AG08395 (cell line): ENCODE data around the gene IFI30.

ENCODE experiments used
- DNase-seq: peaks from one replicate; pipeline ENCODE4 v3.0.0; 2012; ENCODE audit warnings: mixed read lengths, low spot score

Gene IFI30

GRCh38 chr19:18171605-18172327 lies 1.8 kb upstream of the IFI30 start:
- no peak for DNase-seq

DNA sequence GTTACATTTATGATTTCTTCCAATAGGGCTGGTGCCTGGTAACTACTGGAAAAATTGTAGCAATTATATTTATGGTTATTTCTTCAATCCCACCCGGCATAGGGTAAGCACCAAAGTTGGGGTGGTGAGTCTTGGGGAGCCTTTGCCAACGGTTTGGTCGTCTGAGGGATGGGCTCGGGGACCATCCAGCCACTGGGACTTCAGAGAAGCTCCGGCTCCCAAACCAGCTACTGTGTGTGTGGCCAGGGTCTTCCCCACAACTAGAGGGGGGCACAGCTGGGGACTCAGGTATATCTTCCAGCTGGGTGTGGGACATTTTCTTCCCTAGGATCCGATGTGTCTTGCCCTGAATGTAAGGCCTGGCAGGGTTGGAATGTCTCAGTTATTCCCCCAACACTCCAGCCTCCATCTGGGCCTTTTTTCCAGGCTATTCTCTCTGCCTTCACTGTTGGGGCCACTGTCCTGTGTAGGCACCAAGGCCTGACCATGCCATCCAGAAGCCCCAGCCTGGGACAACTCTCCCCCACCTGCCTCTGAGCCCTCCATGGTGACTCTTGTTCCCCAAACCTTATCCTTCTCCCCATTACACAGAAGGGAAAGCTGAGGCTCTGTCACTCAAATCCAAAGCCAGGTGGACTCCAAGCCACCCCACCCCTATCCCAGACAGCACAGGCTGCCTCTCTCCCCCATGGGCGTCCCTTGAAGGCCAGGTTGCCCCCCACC lies 1.1 kb upstream of the IFI30 start:
- DNase-seq, result no peak

GRCh38 chr19:18173054-18173571 lies 500 bp upstream of the IFI30 start:
- DNase-seq, result peak; percentile 50

GRCh38 chr19:18174983-18175382 lies 1.4 kb downstream of the IFI30 start:
- no peak for DNase-seq

- no peak for DNase-seq
Observed at GRCh38 chr19:18176367-18177310, 3.0 kb downstream of the IFI30 start.

- no peak for DNase-seq
Observed at GRCh38 chr19:18179957-18180356, 6.3 kb downstream of the IFI30 start.

- no peak for DNase-seq
Observed at GRCh38 chr19:18183529-18183928, 9.9 kb downstream of the IFI30 start.

- DNase-seq, result no peak
Observed at GRCh38 chr19:18185538-18185937, 11.9 kb downstream of the IFI30 start.

- no peak for DNase-seq
Observed at GRCh38 chr19:18190278-18190677, 16.7 kb downstream of the IFI30 start.

DNA sequence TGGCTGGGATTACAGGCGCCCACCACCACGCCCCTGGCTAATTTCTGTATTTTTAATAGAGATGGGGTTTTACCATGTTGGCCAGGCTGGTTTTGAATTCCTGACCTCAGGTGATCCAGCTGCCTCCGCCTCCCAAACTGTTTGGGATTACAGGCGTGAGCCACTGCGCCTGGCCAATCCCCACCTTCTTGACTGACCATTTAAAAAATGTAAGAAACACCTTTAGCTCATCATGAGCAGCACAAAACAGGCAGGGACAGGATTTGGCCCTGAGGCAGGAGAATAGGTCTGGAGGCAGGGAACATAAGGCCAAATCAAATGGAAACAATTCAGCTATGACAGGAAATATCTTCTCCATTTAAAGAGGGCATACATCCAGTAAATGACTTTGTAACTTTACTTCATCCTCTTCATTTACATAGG lies 18.0 kb downstream of the IFI30 start:
- no peak for DNase-seq

- peak; percentile 98 for DNase-seq
Observed at GRCh38 chr19:18192673-18193387, 19.2 kb downstream of the IFI30 start, which contains the start of gene MPV17L2. Gene MPV17L2, plus strand, starts transcription at chr19:18193218. Its CDS starts 64 bp downstream, at chr19:18193282.

DNA sequence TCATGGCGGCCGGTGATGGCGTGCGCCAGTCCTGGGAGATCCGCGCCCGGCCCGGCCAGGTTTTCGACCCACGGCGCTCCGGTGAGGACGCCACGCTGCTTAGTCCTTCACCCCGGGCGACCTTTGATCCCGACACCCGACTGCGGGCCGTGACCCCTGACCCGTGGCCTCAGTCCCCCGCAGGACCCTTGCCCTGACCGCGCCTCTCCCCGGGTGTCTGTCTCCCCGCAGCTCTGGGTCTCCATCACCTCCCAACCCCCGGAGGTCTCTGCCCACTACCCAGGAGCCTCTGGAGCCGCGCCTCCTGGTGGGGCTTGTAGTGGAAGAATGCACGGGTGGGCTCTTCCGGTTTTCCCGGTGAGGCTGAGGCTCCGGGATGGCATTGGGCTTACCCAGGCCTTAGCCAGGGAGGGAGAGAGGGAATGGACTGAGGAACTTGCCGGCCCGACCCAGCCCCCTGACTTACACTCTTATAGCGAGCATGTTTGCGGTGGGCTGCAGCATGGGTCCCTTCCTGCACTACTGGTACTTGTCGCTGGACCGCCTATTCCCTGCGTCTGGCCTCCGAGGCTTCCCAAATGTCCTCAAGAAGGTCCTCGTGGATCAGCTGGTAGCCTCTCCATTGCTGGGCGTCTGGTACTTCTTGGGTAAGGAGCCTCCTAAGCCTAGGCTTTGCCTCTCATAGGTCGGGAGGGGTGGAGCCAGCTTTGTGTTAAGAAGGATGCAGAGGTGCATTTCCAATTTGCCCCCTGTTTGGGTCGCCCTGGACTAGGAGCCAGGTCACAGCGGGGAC lies 20.0 kb downstream of the IFI30 start:
- no peak for DNase-seq

GRCh38 chr19:18194181-18194530 lies 20.5 kb downstream of the IFI30 start:
- DNase-seq, result no peak

- DNase-seq, result no peak
Observed at GRCh38 chr19:18194554-18195238, 21.1 kb downstream of the IFI30 start.

- DNase-seq, result no peak
Observed at GRCh38 chr19:18196511-18196845, 22.9 kb downstream of the IFI30 start.

GRCh38 chr19:18197306-18197705 lies 23.7 kb downstream of the IFI30 start:
- no peak for DNase-seq

DNA sequence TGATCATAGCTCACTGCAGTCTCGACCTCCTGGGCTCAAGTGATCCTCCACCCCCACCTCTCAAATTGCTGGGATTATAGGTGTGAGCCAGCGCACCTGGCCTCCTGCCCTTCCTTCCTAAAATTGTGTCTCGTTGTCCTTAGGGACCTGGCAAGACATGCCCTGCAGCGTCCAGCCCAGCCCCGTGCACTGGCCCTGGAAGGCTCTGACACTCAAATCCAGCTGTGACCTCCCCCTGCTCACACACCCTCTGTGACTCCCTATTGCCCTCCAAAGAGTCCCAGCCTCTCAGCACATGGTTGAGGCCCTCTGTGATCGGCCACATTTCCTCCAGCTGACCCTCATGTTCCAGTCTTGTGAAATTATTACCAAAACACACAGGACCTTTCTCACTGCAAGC lies 24.3 kb downstream of the IFI30 start:
- no peak for DNase-seq

GRCh38 chr19:18198374-18198773 lies 24.8 kb downstream of the IFI30 start:
- no peak for DNase-seq

GRCh38 chr19:18202397-18202777 lies 28.8 kb downstream of the IFI30 start:
- DNase-seq, result no peak

DNA sequence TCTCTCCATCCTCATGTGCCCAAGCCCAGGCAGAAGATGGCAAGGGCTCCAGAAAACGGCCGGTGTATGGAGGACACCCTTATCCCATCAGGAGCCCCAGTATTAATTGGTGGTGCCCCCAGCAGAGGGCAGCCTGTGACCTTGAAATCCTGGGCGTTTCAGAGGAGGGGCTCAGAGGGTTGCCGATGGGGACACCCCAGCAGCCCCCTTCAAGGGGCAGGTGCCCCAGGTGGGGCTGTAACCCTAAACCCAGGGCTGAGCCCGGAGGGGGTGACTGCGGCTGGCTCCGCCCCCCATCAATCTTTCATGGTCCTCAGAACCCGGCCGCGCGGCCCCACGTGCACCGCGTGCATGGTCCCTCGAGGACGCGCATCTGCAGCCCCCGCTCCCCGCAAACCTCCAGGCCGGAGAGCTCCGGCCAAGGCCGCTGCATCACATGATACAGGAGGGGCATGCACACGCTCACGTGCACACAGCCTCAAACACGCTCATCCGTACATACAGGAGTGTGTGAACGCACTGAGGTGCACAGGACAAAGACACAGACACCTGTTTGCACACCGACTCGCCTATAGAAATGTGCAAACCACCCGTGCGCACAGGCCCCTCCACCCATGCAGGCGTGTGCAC lies 29.3 kb downstream of the IFI30 start:
- no peak for DNase-seq
